Heart left ventricle (tissue), 16 donors: ENCODE measurements around the gene EOMES. TPM values are rescaled to one million over a fixed set of nuclear protein-coding genes. Genes with fewer than 3 reads are reported as not detected.

Experiments
- ATAC-seq, 4 donors: fragments of 200-7000 bp; cut with Tn5 transposase; one replicate each; pipeline ENCODE4 v1.9.1; 2020 to 2022; ENCODE audit warnings: moderate library complexity in 4 of 4, mild to moderate bottlenecking in 3 of 4, moderate number of reproducible peaks in 1 of 4
- DNase-seq, 5 donors: peaks; one replicate each; pipeline ENCODE4 v3.0.0-alpha.2; 2020
- H3K27ac ChIP-seq, 12 donors: fragments of 200-600 bp; sonication (generic) in 4 of 12; one replicate each; pipeline versions ENCODE4 v1.5.0 to v1.8.0; 2016 to 2022; ENCODE audit warnings: mild to moderate bottlenecking in 2 of 12
- H3K27me3 ChIP-seq, 9 donors: fragments of 200-600 bp; sonication (generic) in 2 of 9; one replicate each; pipeline versions ENCODE4 v1.5.1 to v1.8.0; 2016 to 2022; ENCODE audit warnings: mild to moderate bottlenecking in 3 of 9
- H3K36me3 ChIP-seq, 9 donors: fragments of 200-600 bp; sonication (generic) in 2 of 9; one replicate each; pipeline versions ENCODE4 v1.5.0 to v1.8.0; 2018 to 2022; ENCODE audit warnings: mild to moderate bottlenecking in 2 of 9
- H3K4me1 ChIP-seq, 12 donors: fragments of 200-600 bp; sonication (generic) in 4 of 12; one replicate each; pipeline versions ENCODE4 v1.5.0 to v1.8.0; 2016 to 2022; ENCODE audit warnings: mild to moderate bottlenecking in 3 of 12
- H3K4me3 ChIP-seq, 12 donors: fragments of 200-600 bp; sonication (generic) in 4 of 12; one replicate each; pipeline versions ENCODE4 v1.5.0 to v1.8.0; 2017 to 2022; ENCODE audit warnings: mild to moderate bottlenecking in 9 of 12, moderate library complexity in 4 of 12
- H3K9me3 ChIP-seq, 12 donors: fragments of 200-600 bp; sonication (generic) in 4 of 12; one replicate each; pipeline versions ENCODE4 v1.5.0 to v1.8.0; 2016 to 2022; ENCODE audit warnings: mild to moderate bottlenecking in 1 of 12
- POLR2A ChIP-seq, 2 donors: fragments of 450-650 bp; IDR thresholded peaks; one replicate each; pipeline ENCODE4 v1.6.1; 2017; ENCODE audit warnings: antibody characterized with exemption in 2 of 2, mild to moderate bottlenecking in 2 of 2, moderate library complexity in 2 of 2
- WGBS, 4 donors: extraction: QIAGEN DNeasy Blood & Tissue Kit in 2 of 4; methylation state at CpG; one replicate each; pipeline versions ENCODE4 v1.1.5 to v1.1.7; 2013 to 2018; 5-methylcytosine and 5-hydroxymethylcytosine counted together
- intact Hi-C, 10 donors: fragments of 100-400 bp; cut with DNase I; formaldehyde crosslinking; loops; one replicate each; pipeline versions ENCODE4 v1.11.1 to v1.14.2; 2022
- polyA plus RNA-seq, 2 donors: library from polyadenylated mRNA; stranded (reverse); fragments of 200-250 nt; gene quantifications; one replicate each; pipeline ENCODE4 v1.2.3, GENCODE V29; 2013
- total RNA-seq, 9 donors: library from RNA; depleted of rRNA in 2 of 9; stranded (reverse); fragments of >200 nt in 2 of 9; fragmentation: NEBNext Ultra II Directional in 3 of 9; extraction: Animal tissue kit (Norgen Biotek cat#: 25700) in 3 of 9; gene quantifications; one replicate each; pipeline versions ENCODE4 v1.1.0 to v1.2.4, GENCODE V29; 2016 to 2023
- TF ChIP-seq, protein P1 (sequence below), 12 donors: fragments of 200-600 bp; sonication (generic) in 4 of 12; IDR thresholded peaks; one replicate each; pipeline versions ENCODE4 v1.5.0 to v1.8.0; 2018 to 2022; ENCODE audit warnings: antibody characterized with exemption in 12 of 12, mild to moderate bottlenecking in 5 of 12
- donor health status: ischemic (EF 13 %, LVEDD 7.1; RV severe dilation, severe dysfunction).
- donor health status: healthy with polysubstance abuse.
- donor health status: DM: no; HTN: yes; CAD: no.
- donor health status: DM: no; HTN: no; CAD: no.
- donor health status: ischemic (EF 25% LVEDD 6.9; RV normal size, moderate dysfunction).
- donor health status: ischemic (EF 25% LVEDD 5.7; RV mildly dilated, moderate dysfunction).
- donor health status: healthy.
- donor health status: DM: yes; HTN: yes; CAD: no.
- donor health status: ischemic (EF 35%, LVEDD 5.7; RV mildly dilated, moderate dysfunction).
- donor health status: nonischemic (EF 11% LVEDD 7.7; RV severe dilation, severe dysfunction).
- donor health status: DM: yes; HTN: yes; CAD: no.
- donor health status: PGD.
- donor health status: ischemic (EF 29% LVEDD 5.4; RV normal size, mild dysfunction).
- donor health status: nonischemic (EF 23%, LVEDD 6.1; RV moderate dilation, normal function).

EOMES gene
- total and polyA plus RNA-seq, 11 donors, result 0.04 to 2.1 (median 0.13) TPM; not detected in 3

DNA sequence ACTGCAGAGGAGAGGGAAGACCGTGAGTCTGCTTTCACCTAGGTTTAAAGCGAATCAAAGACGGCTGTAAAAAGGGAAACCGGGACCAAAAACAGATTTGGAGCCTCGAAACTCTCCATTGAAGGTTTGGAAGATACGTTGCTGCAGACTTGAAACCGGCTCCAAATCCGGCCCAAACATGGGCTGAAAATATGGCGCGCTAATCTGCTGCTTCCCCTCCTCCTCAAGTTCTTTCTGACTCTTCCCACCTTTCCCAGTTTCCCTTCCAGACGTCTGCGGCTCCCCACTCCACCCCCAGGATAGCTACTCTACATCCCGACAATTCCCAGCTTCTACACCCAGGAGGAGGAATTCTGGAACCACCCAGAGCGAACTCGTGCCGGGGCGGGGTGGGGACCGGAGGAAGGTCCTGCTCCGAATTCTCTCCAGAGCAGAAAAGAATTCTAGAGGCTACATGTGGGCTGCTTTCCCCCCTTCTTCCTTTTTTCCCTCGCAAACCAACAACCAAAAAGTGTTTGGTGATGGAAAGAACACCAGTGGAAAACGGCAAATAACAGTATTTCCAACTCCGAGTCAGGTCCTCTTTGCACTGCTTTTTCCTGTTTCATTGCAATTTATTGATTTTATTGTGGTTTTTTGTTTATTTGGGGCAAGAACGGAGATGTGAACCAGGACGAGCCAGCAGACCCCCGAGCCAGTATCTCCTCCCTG, 8.5 kb downstream of the EOMES start:
- peak overlapping the region in 1 of 12 donors; percentile 65 for H3K27ac ChIP-seq
- no peaks in the 10 kb centered on the region for H3K36me3 ChIP-seq
- no peak for DNase-seq

GRCh38 chr3:27713078-27713423, 9.1 kb downstream of the EOMES start:
- intact Hi-C loops, result loop anchor here in 9 of 10 donors (2.0 to 10.0 kb wide), 8 partner anchors 569 to 619 kb away; no protein-coding TSS in a partner anchor
- WGBS, 4 donors, result 0 to 2% (median 1%) methylated on average over 18 of the region's 18 CpGs
- H3K27ac ChIP-seq, result peak overlapping the region in 1 of 12 donors; percentile 65
- ATAC-seq (peak in 3 of 4 donors; percentile 16 to 55 (median 45)), DNase-seq (no peak)
- no peaks in the 10 kb centered on the region for H3K36me3 ChIP-seq
- H3K9me3 ChIP-seq, result no peaks in the 10 kb centered on the region
- TF ChIP-seq, protein P1, sequence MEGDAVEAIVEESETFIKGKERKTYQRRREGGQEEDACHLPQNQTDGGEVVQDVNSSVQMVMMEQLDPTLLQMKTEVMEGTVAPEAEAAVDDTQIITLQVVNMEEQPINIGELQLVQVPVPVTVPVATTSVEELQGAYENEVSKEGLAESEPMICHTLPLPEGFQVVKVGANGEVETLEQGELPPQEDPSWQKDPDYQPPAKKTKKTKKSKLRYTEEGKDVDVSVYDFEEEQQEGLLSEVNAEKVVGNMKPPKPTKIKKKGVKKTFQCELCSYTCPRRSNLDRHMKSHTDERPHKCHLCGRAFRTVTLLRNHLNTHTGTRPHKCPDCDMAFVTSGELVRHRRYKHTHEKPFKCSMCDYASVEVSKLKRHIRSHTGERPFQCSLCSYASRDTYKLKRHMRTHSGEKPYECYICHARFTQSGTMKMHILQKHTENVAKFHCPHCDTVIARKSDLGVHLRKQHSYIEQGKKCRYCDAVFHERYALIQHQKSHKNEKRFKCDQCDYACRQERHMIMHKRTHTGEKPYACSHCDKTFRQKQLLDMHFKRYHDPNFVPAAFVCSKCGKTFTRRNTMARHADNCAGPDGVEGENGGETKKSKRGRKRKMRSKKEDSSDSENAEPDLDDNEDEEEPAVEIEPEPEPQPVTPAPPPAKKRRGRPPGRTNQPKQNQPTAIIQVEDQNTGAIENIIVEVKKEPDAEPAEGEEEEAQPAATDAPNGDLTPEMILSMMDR (IDR thresholded peaks at IDR 0.05), result no peak
- TF ChIP-seq POLR2A (IDR thresholded peaks at IDR 0.05), result no peak
- peaks cover 11 to 74% (median 40%) of the 10 kb centered on the region in 9 donors for H3K27me3 ChIP-seq
- peak overlapping the region; percentile 24 to 72 (median 58) for H3K4me3 ChIP-seq
- H3K4me1 ChIP-seq, result peaks cover 0 to 33% (median 12%) of the 10 kb centered on the region in 12 donors

More for the DNA sequence above, 8.5 kb downstream of the EOMES start:
- intact Hi-C loops, result loop anchor here in 9 of 10 donors (2.0 to 10.0 kb wide), 8 partner anchors 569 to 619 kb away; no protein-coding TSS in a partner anchor
- peaks cover 0 to 33% (median 12%) of the 10 kb centered on the region in 12 donors for H3K4me1 ChIP-seq
- peak overlapping the region; percentile 24 to 72 (median 58) for H3K4me3 ChIP-seq
- ATAC-seq, result peak in 1 of 4 donors; percentile 19
- H3K27me3 ChIP-seq, result peaks cover 11 to 77% (median 41%) of the 10 kb centered on the region in 9 donors
- no peaks in the 10 kb centered on the region for H3K9me3 ChIP-seq
- TF ChIP-seq, protein P1 (IDR thresholded peaks at IDR 0.05), result no peak
- WGBS, 4 donors, result 3% methylated on average over 25 of the region's 25 CpGs

GRCh38 chr3:27712136-27713077, 9.7 kb downstream of the EOMES start:
- Histone ChIP-seq H3K4me3 (peak overlapping the region; percentile 15 to 72 (median 58)), H3K27me3 (peaks cover 10 to 77% (median 39%) of the 10 kb centered on the region in 9 donors), H3K4me1 (peaks cover 0 to 33% (median 12%) of the 10 kb centered on the region in 12 donors), H3K36me3 (no peaks in the 10 kb centered on the region), H3K9me3 (no peaks in the 10 kb centered on the region), H3K27ac (peak overlapping the region in 1 of 12 donors; percentile 65)
- ATAC-seq, result peak; percentile 87 to 98 (median 96)
- peak; percentile 73 to 88 (median 75) for DNase-seq
- TF ChIP-seq, protein P1 (IDR thresholded peaks at IDR 0.05), result peak; percentile 63 to 85 (median 75)
- TF ChIP-seq POLR2A (IDR thresholded peaks at IDR 0.05), result no peak
- intact Hi-C loops, result loop anchor here (1.0 to 10.0 kb wide), 10 partner anchors 570 to 620 kb away; no protein-coding TSS in a partner anchor
- WGBS, 4 donors, result 0 to 1% (median 0%) methylated on average over 40 to 49 of the region's 49 CpGs
